Measurements from ENCODE around the gene GFRA1. TPM values are rescaled to one million over a fixed set of nuclear protein-coding genes. Genes with fewer than 3 reads are reported as not detected.

GFRA1 gene
- total and polyA plus RNA-seq, 2 of the 8 experiments (the other 6 are each of a cell fraction or from before 2014, with no cell fraction given), result 1.1 to 2.0 TPM

GRCh38 chr10:116292493-116292892, 19.5 kb upstream of the GFRA1 start (continued):
- TF ChIP-seq HDAC2 (IDR thresholded peaks at IDR 0.05; ENCODE audit: borderline replicate concordance in 1 of 2, low read depth in 2 of 2, low read length in 2 of 2) (no peak), SIX5 (IDR thresholded peaks at IDR 0.05; ENCODE audit: low read depth, low read length) (no peak)
